PC-3 (cell line): Measurements from ENCODE around the gene RRM2. TPM values are rescaled to one million over a fixed set of nuclear protein-coding genes. Genes with fewer than 3 reads are reported as not detected.

Source experiments
- ATAC-seq: fragments of 200-7000 bp; cut with Tn5 transposase; 2 replicates; pipeline ENCODE4 v1.9.1; 2020; ENCODE audit warnings: mild to moderate bottlenecking, moderate library complexity
- BruUV-seq: library from RNA; stranded (reverse); fragments of 400-500 nt; replicated peaks from 2 replicates; lab custom pipeline; 2021; lab: Mats Ljungman, UMichigan
- CTCF ChIA-PET: fragments of 300-600 bp; sonication (Branson Sonifier 250); formaldehyde crosslinking; loops from one replicate; lab custom pipeline; 2022; ENCODE audit warnings: antibody characterized with exemption; lab: Charles Lee
- POLR2A ChIA-PET: fragments of 300-600 bp; sonication (Branson Sonifier 250); formaldehyde crosslinking; loops from one replicate; lab custom pipeline; 2022; ENCODE audit warnings: antibody characterized with exemption; ENCODE audit not compliant: unreplicated experiment; lab: Charles Lee
- DNase-seq: peaks from one replicate; pipeline ENCODE4 v3.0.0-alpha.2; 2015
- H2AFZ ChIP-seq: fragments of 300-600 bp; sonication (generic); 2 replicates; pipeline ENCODE4 v1.6.0; 2016; ENCODE audit warnings: antibody characterized with exemption, low read length
- H3F3A ChIP-seq: fragments of 300-600 bp; sonication (generic); one replicate; pipeline ENCODE4 v1.6.0; 2017; ENCODE audit warnings: antibody characterized with exemption, low read length, control low read depth, mild to moderate bottlenecking; ENCODE audit not compliant: unreplicated experiment
- H3K27ac ChIP-seq: fragments of 300-600 bp; sonication (generic); 2 replicates; pipeline ENCODE4 v1.5.1; 2016; ENCODE audit warnings: mild to moderate bottlenecking, low read length
- H3K27me3 ChIP-seq: fragments of 300-600 bp; sonication (generic); 2 replicates; pipeline ENCODE4 v1.6.1; 2016; ENCODE audit warnings: low read length, mixed read lengths
- H3K36me3 ChIP-seq: fragments of 300-600 bp; sonication (generic); 2 replicates; pipeline ENCODE4 v1.6.1; 2016; ENCODE audit warnings: low read depth, mixed run types, low read length, mixed read lengths
- H3K4me1 ChIP-seq: fragments of 300-600 bp; sonication (generic); 2 replicates; pipeline ENCODE4 v1.5.1; 2016; ENCODE audit warnings: low read length; ENCODE audit not compliant: insufficient read depth
- H3K4me2 ChIP-seq: fragments of 300-600 bp; sonication (generic); 2 replicates; pipeline ENCODE4 v1.6.0; 2016; ENCODE audit warnings: low read length
- H3K4me3 ChIP-seq: fragments of 300-600 bp; sonication (generic); 2 replicates; pipeline ENCODE4 v1.5.1; 2016; ENCODE audit warnings: mild to moderate bottlenecking, low read length, mixed read lengths
- H3K79me2 ChIP-seq: fragments of 300-600 bp; sonication (generic); 2 replicates; pipeline ENCODE4 v1.6.1; 2017; ENCODE audit warnings: low read length, mixed read lengths
- H3K9ac ChIP-seq: fragments of 300-600 bp; sonication (generic); 2 replicates; pipeline ENCODE4 v1.6.0; 2016; ENCODE audit warnings: mild to moderate bottlenecking, low read length
- H3K9me2 ChIP-seq: fragments of 300-600 bp; sonication (generic); replicated peaks from 2 replicates; pipeline ENCODE4 v1.6.1; 2016; ENCODE audit warnings: mixed run types, low read length, mixed read lengths
- H3K9me3 ChIP-seq: fragments of 300-600 bp; sonication (generic); 2 replicates; pipeline ENCODE4 v1.6.1; 2016; ENCODE audit warnings: low read length, mixed read lengths
- H4K20me1 ChIP-seq: fragments of 300-600 bp; sonication (generic); 2 replicates; pipeline ENCODE4 v1.6.1; 2016; ENCODE audit warnings: low read length, mixed read lengths
- CTCF ChIP-seq: fragments of 300-600 bp; sonication (generic); conservative IDR thresholded peaks from 2 replicates; pipeline ENCODE4 v1.5.1; 2017; ENCODE audit warnings: antibody characterized with exemption, low read depth, mild to moderate bottlenecking, low read length
- EZH2 ChIP-seq: fragments of 300-600 bp; sonication (generic); IDR thresholded peaks from one replicate; pipeline ENCODE4 v1.6.1; 2017; ENCODE audit warnings: antibody characterized with exemption, mild to moderate bottlenecking, low read length; ENCODE audit not compliant: unreplicated experiment
- EZH2phosphoT487 ChIP-seq: fragments of 300-600 bp; sonication (generic); IDR thresholded peaks from 2 replicates; pipeline ENCODE4 v1.6.1; 2018; ENCODE audit warnings: mild to moderate bottlenecking, antibody characterized with exemption, low read length, borderline replicate concordance
- intact Hi-C: fragments of 100-400 bp; cut with micrococcal nuclease; formaldehyde crosslinking; loops from 2 replicates; pipeline ENCODE4 v1.9.0; 2023
- total RNA-seq: library from RNA; depleted of rRNA; stranded (reverse); fragments of >200 nt; gene quantifications from 2 replicates; pipeline ENCODE4 v1.2.3, GENCODE V29; 2014

Gene RRM2
- total RNA-seq, 1 experiment from 2014 or later = 282 TPM

GRCh38 chr2:10085043-10085667 is 37.4 kb upstream of the RRM2 start:
- Histone ChIP-seq H2AFZ (no peak overlapping the region), H3K27ac (no peak overlapping the region), H3K36me3 (no peaks in the 10 kb centered on the region), H3K79me2 (no peaks in the 10 kb centered on the region), H3K4me2 (no peak overlapping the region), H3K4me3 (no peak overlapping the region), H3K4me1 (no peaks in the 10 kb centered on the region), H3K27me3 (peaks cover 44% of the 10 kb centered on the region), H3K9ac (no peak overlapping the region), H3F3A (no peaks in the 10 kb centered on the region), H3K9me3 (no peaks in the 10 kb centered on the region), H3K9me2 (no peaks in the 10 kb centered on the region), H4K20me1 (no peaks in the 10 kb centered on the region)
- no TSS peak for BruUV-seq
- intact Hi-C loops = no loop called here
- ATAC-seq (no peak), DNase-seq (no peak)
- ChIA-PET POLR2A (interaction anchor here (0.6 kb wide), 1 partner anchor 324 kb away, joined by 3 read pairs; no protein-coding TSS in a partner anchor), CTCF (interaction anchor here (1.0 kb wide), 1 partner anchor 12 kb away, joined by 3 read pairs; no protein-coding TSS in a partner anchor)
- no peak for TF ChIP-seq CTCF
- TF ChIP-seq EZH2 = no peak
- TF ChIP-seq EZH2phosphoT487 = no peak

- peaks cover 40% of the 10 kb centered on the region for H3K27me3 ChIP-seq
- H3K9ac ChIP-seq = no peak overlapping the region
- ChIA-PET POLR2A (no interaction called here), CTCF (interaction anchor here (1.0 kb wide), 1 partner anchor 11 kb away, joined by 3 read pairs; no protein-coding TSS in a partner anchor)
- H3K9me2 ChIP-seq = no peaks in the 10 kb centered on the region
- H4K20me1 ChIP-seq = no peaks in the 10 kb centered on the region
- H3K79me2 ChIP-seq = no peaks in the 10 kb centered on the region
- H3K4me1 ChIP-seq = no peaks in the 10 kb centered on the region
- no peak overlapping the region for H2AFZ ChIP-seq
- H3F3A ChIP-seq = no peaks in the 10 kb centered on the region
- no peaks in the 10 kb centered on the region for H3K36me3 ChIP-seq
- no TSS peak for BruUV-seq
- H3K9me3 ChIP-seq = no peaks in the 10 kb centered on the region
- intact Hi-C loops = no loop called here
- DNase-seq (no peak), ATAC-seq (no peak)
- H3K27ac ChIP-seq = no peak overlapping the region
- TF ChIP-seq EZH2 (no peak), CTCF (no peak), EZH2phosphoT487 (no peak)
- no peak overlapping the region for H3K4me2 ChIP-seq
- no peak overlapping the region for H3K4me3 ChIP-seq
These were observed 36.9 kb upstream of the RRM2 start for GRCh38 chr2:10085668-10086059.

GRCh38 chr2:10086950-10087349 is 35.6 kb upstream of the RRM2 start:
- H3K4me1 ChIP-seq = no peaks in the 10 kb centered on the region
- no peak for TF ChIP-seq CTCF
- no peak for TF ChIP-seq EZH2phosphoT487
- no peak for TF ChIP-seq EZH2
- H3K27ac ChIP-seq = no peak overlapping the region
- H2AFZ ChIP-seq = no peak overlapping the region
- H3K9me3 ChIP-seq = no peaks in the 10 kb centered on the region
- no peak overlapping the region for H3K4me2 ChIP-seq
- no peaks in the 10 kb centered on the region for H3K9me2 ChIP-seq
- intact Hi-C loops = no loop called here
- BruUV-seq = no TSS peak
- H3K27me3 ChIP-seq = peaks cover 33% of the 10 kb centered on the region
- no peaks in the 10 kb centered on the region for H3F3A ChIP-seq
- H3K4me3 ChIP-seq = no peak overlapping the region
- DNase-seq (no peak), ATAC-seq (no peak)
- no peaks in the 10 kb centered on the region for H4K20me1 ChIP-seq
- H3K79me2 ChIP-seq = no peaks in the 10 kb centered on the region
- no peak overlapping the region for H3K9ac ChIP-seq
- CTCF ChIA-PET = no interaction called here
- H3K36me3 ChIP-seq = no peaks in the 10 kb centered on the region
- POLR2A ChIA-PET = interaction anchor here (0.6 kb wide), 1 partner anchor 594 kb away, joined by 3 read pairs; no protein-coding TSS in a partner anchor
